CD1c-positive myeloid dendritic cell (primary cell): ENCODE data around the gene TBCD.

Experiments
- DNase-seq: peaks from one replicate; pipeline ENCODE4 v3.0.0-alpha.2; 2016; ENCODE audit errors: extremely low spot score

Gene TBCD

GRCh38 chr17:82937411-82938371, 185.8 kb downstream of the TBCD start:
- no peak for DNase-seq

- DNase-seq: no peak
These were observed 186.6 kb downstream of the TBCD start for GRCh38 chr17:82938486-82938872.

GRCh38 chr17:82938873-82939620, 187.2 kb downstream of the TBCD start:
- no peak for DNase-seq

- no peak for DNase-seq
These were observed 187.8 kb downstream of the TBCD start for GRCh38 chr17:82939621-82940135.

GRCh38 chr17:82940226-82941020, 188.6 kb downstream of the TBCD start:
- DNase-seq: no peak

- DNase-seq: no peak
These were observed 189.4 kb downstream of the TBCD start for GRCh38 chr17:82941021-82942001.

- DNase-seq: no peak
These were observed 190.6 kb downstream of the TBCD start for GRCh38 chr17:82942166-82943130.

- no peak for DNase-seq
These were observed 191.5 kb downstream of the TBCD start for GRCh38 chr17:82943339-82943738.

- no peak for DNase-seq
These were observed 191.9 kb downstream of the TBCD start for GRCh38 chr17:82943751-82944150.

GRCh38 chr17:82944990-82945389, 193.1 kb downstream of the TBCD start:
- no peak for DNase-seq

- DNase-seq: no peak
These were observed 194.2 kb downstream of the TBCD start for GRCh38 chr17:82946081-82946480.

- no peak for DNase-seq
These were observed 195.5 kb downstream of the TBCD start for GRCh38 chr17:82947051-82947991.

GRCh38 chr17:82948081-82948511, 196.2 kb downstream of the TBCD start:
- DNase-seq: no peak

- DNase-seq: no peak
These were observed 197.1 kb downstream of the TBCD start for GRCh38 chr17:82948957-82949356.

- DNase-seq: no peak
These were observed 197.5 kb downstream of the TBCD start for GRCh38 chr17:82949361-82949760.

GRCh38 chr17:82949984-82950383, 198.1 kb downstream of the TBCD start:
- DNase-seq: no peak

GRCh38 chr17:82950525-82951102, 198.7 kb downstream of the TBCD start:
- DNase-seq: no peak

GRCh38 chr17:82952019-82952418, 200.2 kb downstream of the TBCD start:
- DNase-seq: no peak
